Fibroblast of skin of right biceps (primary cell): Measurements from ENCODE around the gene LRFN2.

ENCODE experiments used
- DNase-seq: peaks from one replicate; pipeline ENCODE4 v3.0.0-alpha.2; 2013

Gene LRFN2

DNA sequence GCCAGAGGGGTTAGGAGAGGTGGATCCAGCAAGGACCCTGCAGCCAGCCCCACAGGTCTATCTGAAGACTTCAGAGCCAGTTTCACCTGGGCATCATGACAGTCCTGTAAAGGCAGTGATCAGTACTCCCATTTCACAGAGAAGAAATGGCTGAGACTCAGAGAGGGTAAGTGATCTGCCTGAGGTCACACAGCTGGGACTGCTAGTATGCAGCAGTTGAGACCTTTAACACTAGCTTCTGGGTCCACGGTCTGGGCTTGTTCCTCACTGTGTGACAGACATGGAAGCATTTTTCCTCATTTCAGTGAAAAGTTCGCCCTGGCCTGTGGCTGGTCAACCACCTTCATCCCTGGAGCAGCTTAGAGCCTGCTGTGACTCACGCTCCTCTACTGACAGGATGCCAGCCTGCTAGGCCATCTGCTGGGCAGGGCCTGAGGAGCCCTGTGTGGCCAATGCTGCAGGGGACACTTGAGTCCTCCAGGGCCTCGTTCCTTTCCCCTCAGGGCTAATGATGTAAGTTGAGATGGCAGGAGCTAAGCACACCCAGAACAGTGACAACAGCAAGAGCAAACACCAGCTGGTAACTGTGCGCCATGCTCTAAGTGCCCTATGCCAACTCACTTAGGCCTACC lies 192.0 kb downstream of the LRFN2 start:
- no peak for DNase-seq

GRCh38 chr6:40394381-40394780 lies 192.8 kb downstream of the LRFN2 start:
- no peak for DNase-seq

GRCh38 chr6:40393641-40394040 lies 193.5 kb downstream of the LRFN2 start:
- no peak for DNase-seq

DNA sequence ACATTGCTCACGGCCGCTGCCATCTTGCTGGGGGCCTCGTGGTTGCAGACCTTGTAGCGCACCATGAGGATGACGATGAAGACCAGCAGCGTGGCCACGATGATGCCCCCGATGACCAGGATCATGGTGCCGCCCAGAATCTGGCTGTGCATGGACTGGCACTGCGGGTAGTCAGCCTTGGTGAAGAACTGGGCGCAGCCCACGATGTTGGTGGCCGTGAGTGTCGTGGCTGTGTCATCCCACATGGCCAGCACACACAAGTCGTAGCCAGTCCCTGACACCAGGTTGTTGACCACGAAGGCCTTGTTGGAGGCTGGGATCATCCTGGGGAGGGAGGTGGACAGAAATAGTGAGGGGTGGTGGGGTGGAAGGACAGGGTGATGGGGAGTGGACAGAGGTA lies 194.6 kb downstream of the LRFN2 start:
- DNase-seq: no peak

- no peak for DNase-seq
Measured at GRCh38 chr6:40391851-40392517, 195.2 kb downstream of the LRFN2 start.

DNA sequence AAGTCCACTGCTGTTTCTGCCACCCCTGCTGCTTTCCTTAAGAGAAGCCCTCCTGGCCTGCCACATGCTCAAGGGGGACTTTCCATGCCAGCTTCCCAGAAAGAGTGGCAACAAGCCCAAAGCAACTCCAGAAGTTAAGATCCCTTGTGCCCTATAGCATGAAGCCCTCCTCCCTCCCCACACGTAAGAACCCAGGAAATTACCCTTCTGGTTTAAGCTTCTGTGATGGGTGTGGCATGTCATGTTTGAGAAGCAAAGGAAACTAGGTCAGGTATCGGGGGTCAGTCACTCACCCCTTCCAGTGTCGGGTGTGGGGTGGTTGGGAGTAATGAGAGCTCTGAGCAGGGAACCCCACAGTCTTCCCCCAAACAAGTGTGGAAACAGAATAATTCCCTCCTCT lies 196.1 kb downstream of the LRFN2 start:
- DNase-seq: no peak

DNA sequence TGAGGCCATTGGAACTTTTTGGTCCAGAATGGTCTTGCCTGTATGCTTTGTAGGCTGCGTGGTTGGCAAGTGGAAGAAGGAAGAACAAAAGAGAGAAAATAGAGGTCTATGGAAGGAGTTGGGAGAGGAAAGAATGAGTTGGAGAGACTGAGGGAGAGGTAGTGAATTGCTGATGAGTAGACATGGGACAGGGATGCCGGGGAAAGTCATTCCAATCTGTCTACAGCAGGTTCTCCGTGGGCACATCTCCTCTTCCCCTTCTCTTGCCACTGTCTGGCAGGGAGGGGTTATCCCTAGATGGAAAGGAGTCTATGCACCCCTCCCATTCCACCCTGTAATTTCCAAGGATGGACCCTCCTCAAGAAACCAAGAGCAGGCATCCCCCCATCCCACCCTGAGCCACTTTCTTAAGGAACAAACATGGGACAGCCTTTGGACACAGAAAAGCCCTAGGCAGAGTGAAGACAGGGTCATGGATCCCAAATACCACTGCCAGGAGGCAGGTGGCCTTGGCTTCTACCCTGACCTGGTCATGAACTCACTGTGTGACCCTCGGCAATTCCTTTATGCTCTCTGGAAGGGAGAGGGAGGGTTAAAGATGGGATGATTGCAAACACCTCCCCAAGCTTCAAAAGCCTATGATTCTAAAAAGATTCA lies 196.9 kb downstream of the LRFN2 start:
- no peak for DNase-seq

DNA sequence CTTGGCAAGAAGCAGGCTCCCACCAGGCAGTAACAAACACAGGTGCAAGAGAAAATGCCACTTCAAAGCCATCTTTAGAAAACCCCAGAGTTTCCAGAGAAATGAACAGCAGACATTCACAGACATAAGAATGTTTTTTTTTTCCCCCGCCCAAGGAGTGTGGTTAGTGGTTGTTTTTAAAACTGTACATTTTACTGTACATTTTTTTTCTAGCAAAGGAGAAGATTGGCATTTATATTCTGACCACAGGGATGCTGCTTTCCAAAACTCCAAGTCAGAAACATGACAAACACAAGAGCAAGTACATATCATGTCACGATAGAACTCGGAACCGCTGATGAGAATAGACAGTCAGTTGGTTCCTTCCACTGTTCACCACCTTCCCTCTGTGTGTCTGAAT lies 197.9 kb downstream of the LRFN2 start:
- no peak for DNase-seq

DNA sequence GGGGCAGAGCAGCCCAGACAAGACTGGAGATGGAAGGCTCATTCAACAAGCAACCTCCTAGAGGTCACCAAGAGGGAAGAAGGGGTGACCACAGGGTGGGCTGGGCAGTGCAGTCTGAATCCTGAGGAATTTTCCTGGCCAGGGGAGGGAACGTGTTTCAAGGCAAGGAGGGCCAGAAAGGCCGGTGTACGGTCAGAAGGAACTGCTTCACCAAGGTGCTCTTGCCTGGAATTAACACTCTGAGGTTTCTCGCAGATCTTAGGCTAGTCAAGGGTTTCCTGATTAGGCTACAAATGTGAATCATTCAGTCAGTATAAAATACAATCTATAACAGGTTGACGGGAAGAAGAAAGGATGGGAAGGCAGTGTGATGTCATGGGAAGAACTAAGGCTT lies 199.3 kb downstream of the LRFN2 start:
- DNase-seq: no peak

DNA sequence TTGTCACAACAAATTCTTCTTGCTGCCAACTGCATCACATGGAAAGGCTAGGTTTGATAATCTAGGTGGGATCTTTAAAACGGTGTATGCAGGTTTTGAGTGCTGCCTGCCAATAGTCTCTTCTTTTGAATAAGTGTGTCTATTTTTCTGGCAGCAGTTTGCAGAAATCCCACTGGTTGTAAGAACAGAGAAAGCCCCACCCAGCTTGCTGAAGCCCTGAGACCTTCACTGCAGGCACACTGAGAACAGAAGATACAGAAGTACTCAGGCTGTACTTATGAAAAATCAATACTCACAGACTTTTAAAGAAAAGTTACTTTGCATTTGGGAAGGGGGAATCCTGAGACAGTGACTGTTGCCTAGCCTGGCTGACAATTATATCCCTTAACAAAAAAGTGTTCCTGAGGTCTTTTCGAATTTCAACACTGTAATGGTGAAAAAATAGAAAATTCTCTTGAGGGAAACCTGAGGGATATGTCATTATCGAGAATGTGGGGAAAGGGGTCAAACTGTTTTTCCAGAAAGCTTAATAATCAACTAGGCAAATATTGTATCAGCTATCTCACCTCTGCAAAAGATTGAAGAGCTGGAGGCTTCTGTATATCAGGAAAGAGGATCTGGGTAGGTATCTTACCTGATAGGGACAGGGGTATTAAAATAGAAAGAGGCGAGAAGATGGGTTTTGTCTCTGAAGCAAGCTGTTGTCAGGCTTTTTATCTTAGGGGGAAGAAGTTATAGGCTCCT lies 199.9 kb downstream of the LRFN2 start:
- DNase-seq: no peak

DNA sequence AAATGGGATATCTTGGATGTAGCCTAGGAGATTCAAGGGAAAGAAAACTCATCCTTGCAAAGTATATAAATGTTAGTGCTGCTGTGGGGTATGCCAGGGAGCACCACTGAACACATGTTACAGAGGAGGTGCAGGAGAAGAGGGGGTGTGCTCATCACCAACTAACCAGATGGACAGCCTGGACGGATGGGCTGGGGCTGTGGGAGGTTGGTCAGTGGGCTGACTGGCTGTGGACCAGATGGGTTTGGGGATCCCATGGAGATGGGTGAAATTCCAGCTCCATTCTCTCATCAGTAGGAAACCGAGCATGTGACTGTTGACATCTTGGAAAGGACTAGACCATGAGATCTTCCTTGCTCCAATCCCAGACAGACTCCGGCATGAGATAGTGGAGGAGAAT lies 201.0 kb downstream of the LRFN2 start:
- DNase-seq: no peak

GRCh38 chr6:40383348-40384115 lies 203.6 kb downstream of the LRFN2 start:
- no peak for DNase-seq

GRCh38 chr6:40380271-40380670 lies 206.9 kb downstream of the LRFN2 start:
- DNase-seq: no peak

- no peak for DNase-seq
Measured at GRCh38 chr6:40379811-40380210, 207.4 kb downstream of the LRFN2 start.

- DNase-seq: no peak
Measured at GRCh38 chr6:40378725-40379074, 208.5 kb downstream of the LRFN2 start.

DNA sequence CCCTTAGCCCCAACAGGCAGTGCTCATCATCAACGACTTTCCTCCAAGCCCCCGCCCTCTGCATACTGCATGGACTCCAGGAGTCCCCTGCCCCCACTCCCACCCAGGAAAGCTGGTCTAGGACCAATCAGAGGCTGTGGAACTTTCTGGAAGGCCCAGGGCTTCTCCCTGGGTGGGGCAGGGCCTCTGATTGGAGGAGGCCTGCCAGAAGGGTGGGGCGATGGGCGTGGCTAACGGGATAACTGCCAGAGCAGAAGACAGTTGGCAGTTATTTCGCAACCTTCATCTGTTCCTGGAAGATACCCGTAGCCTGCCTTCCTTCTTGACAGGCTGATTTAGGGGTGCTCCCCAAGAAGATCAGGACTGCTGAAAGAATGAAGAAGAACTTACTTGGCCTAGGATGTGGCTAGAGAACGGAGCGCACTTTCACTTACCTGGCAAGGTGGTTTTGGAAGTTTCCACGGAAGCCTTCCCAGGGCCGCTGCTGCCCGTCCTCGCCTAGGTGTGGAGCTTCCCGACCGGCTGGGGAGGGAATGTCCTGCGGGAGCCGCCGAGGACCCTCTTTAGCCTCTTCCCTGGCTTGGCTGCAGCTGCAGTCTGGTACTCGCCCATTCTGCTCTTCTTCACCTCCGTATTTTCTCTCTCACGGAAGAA lies 209.0 kb downstream of the LRFN2 start:
- no peak for DNase-seq

DNA sequence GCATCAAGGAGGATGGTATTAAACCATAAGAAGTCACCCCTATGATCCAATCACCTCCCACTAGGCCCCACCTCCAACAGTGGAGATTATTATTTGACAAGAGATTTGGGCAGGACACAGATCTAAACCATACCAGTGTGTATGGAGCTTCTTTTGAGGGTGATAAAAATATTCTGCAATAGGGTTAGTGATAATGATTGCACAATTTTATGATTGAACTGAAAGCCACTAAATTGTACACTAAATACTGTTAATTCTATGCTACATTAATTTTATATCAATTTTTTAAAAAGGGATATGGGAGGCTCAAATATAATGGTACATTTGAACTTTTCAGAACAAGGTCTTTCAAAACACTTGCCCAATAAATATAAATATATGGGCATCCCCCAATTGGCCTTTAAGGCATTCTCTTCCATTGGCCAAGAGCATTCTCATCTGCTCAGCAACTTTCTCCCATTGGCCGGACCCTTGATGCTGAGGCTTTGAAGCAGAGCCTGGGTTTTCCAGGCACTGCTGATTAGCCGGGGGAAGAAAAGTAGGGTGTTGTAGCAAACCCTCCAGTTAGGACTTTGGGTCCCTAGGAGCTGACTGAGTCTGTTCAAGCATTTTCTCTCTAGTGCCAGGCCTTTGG lies 209.9 kb downstream of the LRFN2 start:
- DNase-seq: no peak

- no peak for DNase-seq
Measured at GRCh38 chr6:40376113-40376650, 211.0 kb downstream of the LRFN2 start.

- no peak for DNase-seq
Measured at GRCh38 chr6:40373267-40373666, 213.9 kb downstream of the LRFN2 start.

DNA sequence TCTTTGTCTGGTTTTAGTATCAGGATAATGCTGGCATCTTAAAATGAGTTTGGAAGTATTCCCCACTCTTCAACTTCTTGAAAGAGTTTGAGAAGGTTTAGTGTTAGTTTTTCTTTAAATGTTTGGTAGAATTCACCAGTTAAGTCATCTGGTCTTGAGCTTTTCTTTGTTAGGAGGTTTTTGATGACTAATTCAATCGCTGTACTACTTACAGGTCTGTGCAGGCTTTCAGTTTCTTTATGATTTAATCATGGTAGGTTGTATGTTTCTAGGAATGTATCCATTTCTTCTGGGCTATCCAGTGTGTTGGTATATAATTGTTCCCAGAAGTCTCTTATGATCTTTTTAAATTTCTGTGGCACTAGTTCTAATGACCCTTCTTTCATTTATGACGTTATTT lies 215.5 kb downstream of the LRFN2 start:
- DNase-seq: no peak

- no peak for DNase-seq
Measured at GRCh38 chr6:40371095-40371494, 216.1 kb downstream of the LRFN2 start.

GRCh38 chr6:40369891-40370290 lies 217.3 kb downstream of the LRFN2 start:
- no peak for DNase-seq
